Mesothelial cell of epicardium (in vitro differentiated cells): ENCODE results near the gene ELMO1. TPM values are rescaled to one million over a fixed set of nuclear protein-coding genes. Genes with fewer than 3 reads are reported as not detected.

Source experiments
- DNase-seq, 2 experiments: peaks; one replicate each; pipeline ENCODE4 v3.0.0; 2021; ENCODE audit warnings: low spot score in 2 of 2; ENCODE audit not compliant: unreplicated experiment in 2 of 2
- H3K27ac Mint-ChIP-seq: 2 replicates; pipeline ENCODE4 v1.8.0; 2021; ENCODE audit warnings: mixed read lengths
- H3K27me3 Mint-ChIP-seq: 2 replicates; pipeline ENCODE4 v1.8.0; 2021; ENCODE audit warnings: low read depth, mixed read lengths
- H3K36me3 Mint-ChIP-seq: 2 replicates; pipeline ENCODE4 v1.8.0; 2021; ENCODE audit warnings: mixed read lengths
- H3K4me1 Mint-ChIP-seq: 2 replicates; pipeline ENCODE4 v1.8.0; 2021; ENCODE audit warnings: mixed read lengths
- H3K4me3 Mint-ChIP-seq: 2 replicates; pipeline ENCODE4 v1.8.0; 2021; ENCODE audit warnings: mild to moderate bottlenecking, moderate library complexity, mixed read lengths
- H3K9me3 Mint-ChIP-seq: 2 replicates; pipeline ENCODE4 v1.8.0; 2021; ENCODE audit warnings: mixed read lengths
- CTCF ChIP-seq: fragments of 200-600 bp; sonication (generic); IDR thresholded peaks from one replicate; pipeline ENCODE4 v1.5.0; 2021; ENCODE audit warnings: antibody characterized with exemption; ENCODE audit not compliant: unreplicated experiment
- total RNA-seq: library from RNA; stranded (reverse); gene quantifications from 3 replicates; pipeline ENCODE4 v1.2.1, GENCODE V29; 2021

ELMO1 gene
- total RNA-seq, 1 donor from 2014 or later = 9.6 TPM

GRCh38 chr7:37415629-37416028 lies 33.0 kb downstream of the ELMO1 start:
- Mint-ChIP-seq H3K36me3 (no peaks in the 10 kb centered on the region), H3K27me3 (no peaks in the 10 kb centered on the region), H3K9me3 (peaks cover 3% of the 10 kb centered on the region), H3K4me3 (no peak overlapping the region), H3K4me1 (no peaks in the 10 kb centered on the region), H3K27ac (no peak overlapping the region)
- DNase-seq = no peak
- no peak for TF ChIP-seq CTCF

DNA sequence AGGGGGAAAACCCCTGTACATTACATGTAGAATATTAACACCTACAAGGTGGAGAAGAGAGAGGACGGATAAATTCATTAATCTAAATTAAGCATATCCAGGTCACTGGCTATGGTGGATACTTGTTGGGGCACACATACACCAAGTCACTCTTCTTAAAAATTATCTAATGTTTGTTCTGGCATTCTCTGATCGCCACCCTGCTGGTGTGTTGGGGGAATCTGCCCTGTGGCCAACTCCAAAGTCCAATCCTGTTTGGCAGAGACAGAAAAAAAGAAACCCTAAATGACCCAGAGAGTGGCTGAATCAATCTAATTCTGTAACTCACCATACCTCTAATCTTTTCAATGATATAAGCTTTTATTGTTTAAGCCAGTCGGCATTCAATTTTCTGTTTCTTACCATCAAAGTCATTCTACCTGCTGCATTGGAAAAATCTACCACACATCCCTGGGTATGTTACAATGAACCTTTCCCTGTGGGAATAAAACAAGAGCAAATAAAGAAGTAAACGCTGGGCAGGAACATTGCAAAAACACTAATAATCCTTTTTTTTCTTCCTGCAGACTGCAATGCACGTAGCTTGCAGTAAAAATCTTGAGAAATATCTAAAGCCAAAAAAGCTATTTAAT lies 34.2 kb downstream of the ELMO1 start:
- TF ChIP-seq CTCF = no peak
- DNase-seq = no peak
- Mint-ChIP-seq H3K4me3 (no peak overlapping the region), H3K4me1 (no peaks in the 10 kb centered on the region), H3K36me3 (no peaks in the 10 kb centered on the region), H3K27ac (no peak overlapping the region), H3K9me3 (peaks cover 3% of the 10 kb centered on the region), H3K27me3 (no peaks in the 10 kb centered on the region)

DNA sequence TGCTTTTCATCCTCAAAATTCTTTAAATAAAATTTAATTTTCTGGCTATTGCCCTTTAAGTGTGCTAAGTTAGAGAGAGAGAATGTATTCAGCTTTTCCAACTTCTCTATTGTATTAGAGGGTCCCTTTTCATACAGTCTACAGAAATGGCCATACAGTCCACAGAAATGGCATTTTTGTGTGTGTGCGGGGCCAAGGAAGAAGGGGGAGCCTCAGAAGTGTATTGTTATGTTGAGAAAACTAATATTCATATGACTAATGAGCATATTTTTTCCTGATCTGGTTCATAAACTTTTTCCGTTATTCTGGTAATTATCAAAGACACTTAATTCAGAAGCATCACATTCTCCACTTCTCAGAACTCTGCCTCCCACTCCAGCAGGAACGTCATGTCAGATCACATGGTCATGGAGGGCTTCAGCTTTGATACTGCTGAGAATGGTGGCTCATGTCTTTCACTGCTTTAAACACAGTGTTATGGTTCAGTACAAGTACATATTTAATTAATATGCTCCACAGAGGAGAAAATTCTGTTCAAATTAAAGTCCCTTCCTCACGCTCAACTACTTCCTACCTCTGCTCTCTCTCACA lies 37.1 kb downstream of the ELMO1 start:
- peaks cover 1% of the 10 kb centered on the region for H3K4me1 Mint-ChIP-seq
- no peak overlapping the region for H3K27ac Mint-ChIP-seq
- no peak overlapping the region for H3K4me3 Mint-ChIP-seq
- TF ChIP-seq CTCF = no peak
- peaks cover 3% of the 10 kb centered on the region for H3K9me3 Mint-ChIP-seq
- no peak for DNase-seq
- H3K36me3 Mint-ChIP-seq = no peaks in the 10 kb centered on the region
- no peaks in the 10 kb centered on the region for H3K27me3 Mint-ChIP-seq

- H3K4me3 Mint-ChIP-seq = no peak overlapping the region
- TF ChIP-seq CTCF = no peak
- H3K27ac Mint-ChIP-seq = no peak overlapping the region
- DNase-seq = no peak
- no peaks in the 10 kb centered on the region for H3K27me3 Mint-ChIP-seq
- H3K9me3 Mint-ChIP-seq = peaks cover 3% of the 10 kb centered on the region
- no peaks in the 10 kb centered on the region for H3K36me3 Mint-ChIP-seq
- H3K4me1 Mint-ChIP-seq = peaks cover 1% of the 10 kb centered on the region
Observed at GRCh38 chr7:37410305-37411229, 38.1 kb downstream of the ELMO1 start.

GRCh38 chr7:37409461-37409860 lies 39.2 kb downstream of the ELMO1 start:
- no peak overlapping the region for H3K4me3 Mint-ChIP-seq
- no peak for DNase-seq
- H3K4me1 Mint-ChIP-seq = peaks cover 1% of the 10 kb centered on the region
- H3K36me3 Mint-ChIP-seq = no peaks in the 10 kb centered on the region
- H3K27ac Mint-ChIP-seq = no peak overlapping the region
- H3K9me3 Mint-ChIP-seq = peaks cover 3% of the 10 kb centered on the region
- no peak for TF ChIP-seq CTCF
- no peaks in the 10 kb centered on the region for H3K27me3 Mint-ChIP-seq
